ENCODE results near the gene USP53. TPM values are rescaled to one million over a fixed set of nuclear protein-coding genes. Genes with fewer than 3 reads are reported as not detected.
"Not testable (repeated sequence)": the region's sequence is repeated elsewhere in the genome, so short reads cannot be mapped to it uniquely, and the experiment has no call there.

Gene USP53
- polyA plus RNA-seq, 1 donor from 2014 or later = 7.7 TPM

GRCh38 chr4:119339895-119340294 lies 127.4 kb downstream of the USP53 start:
- H3K9me3 Mint-ChIP-seq, H3K36me3 Mint-ChIP-seq, H3K4me3 Mint-ChIP-seq, H3K27ac Mint-ChIP-seq, H3K27me3 Mint-ChIP-seq, H3K4me1 Mint-ChIP-seq: not testable (repeated sequence)

- H3K9me3 Mint-ChIP-seq, H3K4me1 Mint-ChIP-seq, H3K36me3 Mint-ChIP-seq, H3K27me3 Mint-ChIP-seq, H3K27ac Mint-ChIP-seq, H3K4me3 Mint-ChIP-seq: not testable (repeated sequence)
Observed at GRCh38 chr4:119343293-119343692, 130.8 kb downstream of the USP53 start.

Other genes starting within 250 kb of the USP53 start
- not detected for gene MYOZ2, start 76.9 kb upstream of the USP53 start, polyA plus RNA-seq
- gene FABP2, start 109.4 kb downstream of the USP53 start, polyA plus RNA-seq = not detected